Activated CD4-positive, alpha-beta T cell treated with anti-CD3 and anti-CD28 coated beads, Interleukin-10, Interleukin-2, amounts not matched to agents 100 ng/mL and 50 ng/mL, durations not matched to agents 16 hours and 8 hours (primary cell): ENCODE data around the gene CLDN18.

Source experiments
- DNase-seq: peaks from one replicate; pipeline ENCODE4 v3.0.0-alpha.2; 2020

The CLDN18 gene

GRCh38 chr3:138065949-138066348 is 56.0 kb downstream of the CLDN18 start:
- peak; percentile 59 for DNase-seq

DNA sequence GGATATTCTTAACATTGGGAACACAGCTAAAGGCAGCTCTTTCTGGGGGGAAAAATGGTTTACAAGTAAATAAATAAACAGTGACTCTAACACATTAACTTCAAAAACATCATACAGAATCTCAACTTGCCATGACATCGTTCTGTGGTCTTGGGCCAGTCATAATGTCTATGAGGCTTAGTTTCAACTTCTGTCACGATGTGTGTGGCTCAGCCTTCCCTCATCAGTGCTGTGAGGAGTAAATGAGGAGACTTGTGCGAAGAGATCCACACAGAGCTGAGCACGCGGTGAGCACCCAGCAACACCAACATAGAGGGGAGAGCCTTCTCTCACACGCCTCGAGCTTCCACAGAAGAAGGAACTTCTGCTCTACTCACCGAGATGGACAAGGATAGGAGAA is 56.4 kb downstream of the CLDN18 start:
- peak; percentile 90 for DNase-seq

DNA sequence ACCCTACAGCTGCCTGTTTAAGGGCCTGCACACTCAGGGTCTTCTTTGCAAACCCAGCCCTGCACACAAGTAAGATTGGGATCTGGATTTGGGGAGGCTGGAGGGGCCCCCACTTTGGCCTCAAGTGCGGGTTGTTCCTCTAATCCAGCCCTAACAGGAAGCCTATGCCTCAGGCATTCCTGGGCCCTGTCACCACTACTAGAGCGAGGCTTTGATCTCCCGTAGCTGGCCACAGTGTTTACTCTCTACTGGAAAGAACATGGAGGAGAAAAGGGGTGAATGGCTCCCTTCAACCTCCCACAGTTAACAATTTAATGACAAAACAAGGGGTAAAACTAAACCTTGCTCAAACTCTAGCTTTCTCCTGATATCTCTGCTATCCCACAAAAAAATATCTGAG is 57.0 kb downstream of the CLDN18 start:
- no peak for DNase-seq

DNA sequence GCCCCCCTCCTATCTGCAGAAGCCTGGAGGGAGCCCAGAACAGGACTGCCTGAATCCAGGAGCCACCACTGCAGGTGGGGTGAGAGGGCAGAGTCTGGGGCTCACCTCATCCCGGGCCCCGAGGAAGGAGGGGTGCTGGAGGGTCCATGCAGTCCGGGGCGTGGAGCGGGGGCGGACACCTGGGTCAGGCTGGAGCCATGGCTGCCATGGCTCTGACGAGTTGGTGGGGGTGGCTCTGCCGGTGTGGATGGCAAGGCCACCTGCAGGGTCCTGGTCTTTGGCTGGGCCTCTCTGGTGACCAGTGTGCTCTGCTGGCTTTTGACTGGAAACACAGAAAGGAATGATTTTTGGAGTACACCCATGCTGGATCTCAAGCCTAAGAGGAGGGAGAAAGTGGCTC is 58.1 kb downstream of the CLDN18 start:
- DNase-seq = no peak

DNA sequence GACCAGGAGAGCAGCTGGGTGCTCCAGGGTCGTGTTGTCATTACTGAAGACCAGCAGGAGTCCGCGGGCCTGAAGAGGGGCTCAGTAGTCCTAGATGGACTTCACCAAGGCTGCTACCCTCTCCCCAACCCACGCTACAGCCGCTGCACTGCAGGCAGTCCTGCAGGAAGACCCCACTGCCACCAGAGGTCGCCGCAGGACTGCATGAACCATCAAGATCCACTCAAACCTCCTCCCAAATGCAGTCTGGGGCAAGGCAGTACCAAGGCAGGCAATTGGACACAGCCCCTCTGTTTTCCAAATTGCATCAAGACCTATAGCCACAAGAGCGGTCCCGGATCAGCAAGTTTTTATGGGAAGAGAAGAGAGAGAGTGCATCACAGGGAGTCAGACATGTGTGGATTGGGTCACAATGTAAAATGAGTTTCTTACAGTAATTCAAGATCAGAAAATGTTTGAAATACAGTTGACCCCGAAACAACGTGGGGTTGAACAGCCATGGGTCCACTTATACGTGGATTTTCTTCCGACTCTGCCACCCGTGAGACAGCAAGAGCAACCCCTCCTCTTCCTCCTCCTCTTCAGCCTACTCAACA is 58.7 kb downstream of the CLDN18 start:
- DNase-seq = peak; percentile 86

GRCh38 chr3:138070006-138070405 is 60.0 kb downstream of the CLDN18 start:
- DNase-seq = no peak

DNA sequence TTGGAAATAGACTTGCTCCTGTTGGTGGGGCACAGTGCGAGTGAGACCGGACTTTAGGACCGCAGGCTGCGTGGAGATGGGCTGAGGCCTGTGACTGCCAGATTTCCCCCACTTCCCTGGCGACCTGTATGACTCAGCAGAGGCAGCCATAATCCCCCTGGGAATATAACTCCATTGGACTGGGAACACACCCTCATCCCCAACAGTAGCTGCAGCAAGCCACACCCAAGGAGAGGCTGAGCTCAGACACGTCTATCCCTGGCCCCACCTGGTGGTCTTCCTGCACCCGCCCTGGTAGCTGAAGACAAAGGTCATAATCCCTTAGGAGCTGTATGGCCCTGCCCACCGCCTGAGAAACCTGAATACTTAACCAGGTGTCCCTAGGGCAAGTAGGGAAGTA is 62.8 kb downstream of the CLDN18 start:
- DNase-seq = no peak

DNA sequence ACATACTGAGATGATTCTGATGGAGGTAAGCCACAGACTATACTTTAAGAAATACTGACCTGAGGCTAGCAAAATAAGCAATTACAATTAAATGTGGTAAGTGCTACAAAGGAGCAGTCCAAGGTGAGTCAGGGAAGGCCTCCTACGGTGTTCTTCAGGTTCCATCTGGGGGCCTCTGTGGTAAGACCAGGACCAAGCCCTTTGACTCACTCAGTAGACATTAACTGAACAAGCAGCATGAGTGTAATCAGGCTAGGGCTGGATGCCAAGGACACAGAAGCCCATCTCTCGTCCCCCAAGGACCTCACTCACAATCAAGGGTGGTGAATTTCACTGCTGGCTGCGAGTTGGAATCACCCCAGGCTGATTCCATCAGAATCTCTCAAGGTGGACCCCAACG is 68.1 kb downstream of the CLDN18 start:
- DNase-seq = no peak

DNA sequence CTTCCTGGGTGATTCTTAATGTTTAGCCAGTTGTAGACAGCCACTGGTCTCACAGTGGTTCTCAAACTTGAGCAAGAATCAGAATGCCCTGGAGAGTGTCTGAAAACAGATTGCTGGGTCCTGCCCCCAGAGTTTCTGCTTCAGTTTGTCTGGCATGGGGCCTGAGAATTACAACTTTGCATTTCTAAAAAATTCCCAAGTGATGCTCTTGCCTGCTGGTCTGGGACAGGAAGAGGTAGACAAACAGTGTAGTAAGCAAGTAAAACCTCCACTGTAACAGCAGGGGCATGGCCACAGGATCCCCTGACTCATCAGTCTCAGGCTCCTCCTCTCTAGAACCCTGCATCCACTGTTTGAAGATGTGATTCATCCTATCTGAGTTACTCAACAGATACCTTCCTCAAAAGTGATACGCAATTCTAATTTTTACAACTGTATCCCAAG is 69.0 kb downstream of the CLDN18 start:
- DNase-seq = peak; percentile 48

DNA sequence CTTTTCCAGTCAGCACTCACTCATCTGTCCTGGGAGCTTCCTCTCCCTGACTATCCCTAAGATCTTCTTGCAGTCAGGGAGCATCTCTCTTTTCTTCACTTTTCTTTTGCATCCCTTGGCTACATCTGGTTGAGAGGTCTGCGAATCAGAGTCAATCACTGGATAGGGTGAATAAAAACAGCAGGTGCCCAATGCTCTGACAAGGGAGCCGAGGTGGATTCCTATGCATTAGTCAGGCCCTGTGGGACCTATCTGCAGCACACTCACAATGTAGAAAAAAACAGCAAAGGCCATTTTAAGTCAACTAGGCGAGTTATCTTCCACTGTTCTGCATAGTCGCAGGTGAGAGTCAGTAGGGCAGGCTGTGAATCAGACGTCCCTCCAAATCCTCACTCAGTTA is 69.9 kb downstream of the CLDN18 start:
- no peak for DNase-seq

- no peak for DNase-seq
These were observed 71.6 kb downstream of the CLDN18 start for GRCh38 chr3:138081371-138082084.

DNA sequence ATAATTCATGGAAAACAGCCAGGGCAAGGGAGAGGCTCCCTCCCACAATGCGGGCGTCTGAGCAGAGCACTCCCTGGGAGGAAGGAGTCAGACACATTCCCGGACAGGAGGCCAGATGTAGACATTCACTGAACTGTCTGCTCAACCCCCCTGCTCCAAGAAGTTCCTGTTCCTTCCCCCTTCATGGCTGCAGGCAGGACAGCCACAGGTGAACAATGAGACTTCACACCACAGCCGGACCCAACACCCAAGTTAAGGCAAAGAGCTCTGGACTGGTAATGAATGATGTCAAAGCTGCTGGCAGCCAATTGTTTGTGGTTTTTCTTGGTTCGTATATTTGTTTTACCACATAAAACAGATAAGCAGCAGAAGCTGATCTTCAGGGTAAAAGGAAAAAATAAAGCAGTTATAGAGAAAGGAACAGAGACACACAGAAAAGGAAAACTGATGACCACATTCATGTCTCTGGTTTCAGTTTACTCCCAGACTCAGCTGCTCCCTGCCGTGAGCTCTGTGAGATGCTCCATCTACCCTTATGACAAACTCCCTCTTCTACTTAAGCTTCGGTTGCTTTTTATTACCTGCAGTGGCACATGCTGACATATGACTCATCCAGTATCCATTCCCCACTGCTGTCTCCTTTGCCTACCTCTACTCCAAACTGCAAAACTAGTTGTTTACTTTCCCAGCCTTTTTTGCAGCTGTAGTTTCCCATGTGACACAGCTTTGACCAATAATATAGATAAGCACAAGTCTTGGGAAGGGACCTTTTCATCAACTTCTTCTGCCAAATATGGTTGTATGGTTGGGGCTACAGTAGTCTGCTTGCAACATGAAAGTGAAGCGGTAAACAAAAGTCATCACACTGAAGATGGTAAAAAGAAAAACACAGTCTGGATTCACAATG is 72.4 kb downstream of the CLDN18 start:
- peak; percentile 47 for DNase-seq

DNA sequence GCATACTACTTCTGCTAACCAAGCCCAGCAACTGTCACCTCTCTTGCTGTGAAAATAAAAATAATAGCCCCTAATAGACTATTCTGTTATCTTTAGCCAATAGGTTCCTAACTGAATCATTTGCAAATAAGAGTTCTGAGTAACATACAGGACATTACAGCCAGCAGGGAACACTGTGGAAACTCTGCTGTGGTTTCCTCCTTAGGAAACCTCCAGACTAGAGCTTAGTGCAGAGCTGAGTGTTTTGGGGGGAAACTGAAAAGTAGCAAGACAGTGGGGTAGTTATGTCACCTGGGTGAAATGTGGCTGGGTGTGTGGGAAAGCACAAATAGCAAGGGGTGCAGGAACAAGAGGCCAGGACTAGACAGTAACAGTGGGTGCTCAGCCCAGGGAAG is 73.0 kb downstream of the CLDN18 start:
- no peak for DNase-seq
